Neural progenitor cell (in vitro differentiated cells): ENCODE data around the gene CRIM1.

ENCODE experiments used
- CTCF ChIP-seq: fragments of 200-600 bp; sonication (generic); IDR thresholded peaks from 2 replicates; pipeline ENCODE4 v1.5.1; 2017; ENCODE audit warnings: antibody characterized with exemption, mild to moderate bottlenecking
- EZH2 ChIP-seq: fragments of 200-600 bp; sonication (generic); IDR thresholded peaks from 2 replicates; pipeline ENCODE4 v1.6.1; 2017; ENCODE audit warnings: antibody characterized with exemption, mild to moderate bottlenecking, moderate library complexity

DNA sequence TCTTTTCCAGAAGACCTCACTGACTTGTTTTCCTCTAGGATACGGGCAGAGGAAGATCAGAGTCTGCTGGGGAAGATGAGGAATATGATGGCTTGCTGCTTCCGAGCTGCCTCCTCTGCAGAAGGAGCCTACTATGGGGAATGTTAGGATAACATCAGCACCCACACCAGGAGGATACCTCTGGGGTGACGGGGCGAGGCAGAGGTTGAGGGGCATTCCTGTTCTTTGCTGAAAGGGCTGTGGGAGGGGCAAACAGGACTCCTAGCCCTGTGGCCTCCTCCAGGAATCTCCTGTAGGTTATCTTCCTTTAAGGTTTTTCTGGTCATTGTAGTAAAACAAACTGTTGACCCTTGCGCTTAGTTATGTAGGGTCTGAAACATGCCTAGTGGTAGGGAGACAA, 102.5 kb downstream of the CRIM1 start:
- TF ChIP-seq CTCF (no peak), EZH2 (no peak)
